Neural cell (in vitro differentiated cells): ENCODE results near the gene TCFL5. TPM values are rescaled to one million over a fixed set of nuclear protein-coding genes. Genes with fewer than 3 reads are reported as not detected.

Experiments
- H2AFZ ChIP-seq: fragments of 200-600, 300-800 bp; sonication (generic), shearing (Covaris generic); 2 replicates; pipeline ENCODE4 v1.6.0; 2014; ENCODE audit warnings: low read depth, mild to moderate bottlenecking, antibody characterized with exemption, low read length, moderate library complexity
- H3F3A ChIP-seq: fragments of 200-600 bp; shearing (Covaris generic); 2 replicates; pipeline ENCODE4 v1.6.1; 2016; ENCODE audit warnings: mild to moderate bottlenecking, moderate library complexity, mixed read lengths, antibody characterized with exemption, low read length; ENCODE audit not compliant: insufficient read depth, poor library complexity, severe bottlenecking
- H3K27ac ChIP-seq: fragments of 200-600, 300-800 bp; sonication (generic), shearing (Covaris generic); 2 replicates; pipeline ENCODE4 v1.5.1; 2014; ENCODE audit warnings: mild to moderate bottlenecking, low read length, moderate library complexity
- H3K27me3 ChIP-seq: fragments of 300-800, 200-600 bp; sonication (generic), shearing (Covaris generic); 2 replicates; pipeline ENCODE4 v1.6.0; 2014; ENCODE audit warnings: mild to moderate bottlenecking, low read depth, low read length, moderate library complexity; ENCODE audit not compliant: insufficient read depth
- H3K36me3 ChIP-seq: fragments of 300-800, 200-600 bp; sonication (generic), shearing (Covaris generic); 2 replicates; pipeline ENCODE4 v1.5.1; 2014; ENCODE audit warnings: mild to moderate bottlenecking, antibody characterized with exemption, low read length, moderate library complexity; ENCODE audit not compliant: insufficient read depth
- H3K4me2 ChIP-seq: fragments of 300-800, 200-600 bp; sonication (generic), shearing (Covaris generic); 2 replicates; pipeline ENCODE4 v1.6.0; 2014; ENCODE audit warnings: mild to moderate bottlenecking, low read length
- H3K4me3 ChIP-seq: fragments of 300-800, 200-600 bp; sonication (generic), shearing (Covaris generic); 2 replicates; pipeline ENCODE4 v1.5.1; 2014; ENCODE audit warnings: mild to moderate bottlenecking, low read length, moderate library complexity
- H3K79me2 ChIP-seq: fragments of 200-600 bp; shearing (Covaris generic); replicated peaks from 2 replicates; pipeline ENCODE4 v1.6.0; 2014; ENCODE audit warnings: mild to moderate bottlenecking, low read length, moderate library complexity; ENCODE audit not compliant: insufficient read depth
- H3K9ac ChIP-seq: fragments of 300-800, 200-600 bp; sonication (generic), shearing (Covaris generic); 2 replicates; pipeline ENCODE4 v1.6.1; 2016; ENCODE audit warnings: mild to moderate bottlenecking, low read length, mixed read lengths
- H3K9me2 ChIP-seq: fragments of 200-600 bp; shearing (Covaris generic); 2 replicates; pipeline ENCODE4 v1.6.1; 2016; ENCODE audit warnings: mild to moderate bottlenecking, low read length, mixed read lengths; ENCODE audit not compliant: insufficient read depth
- H3K9me3 ChIP-seq: fragments of 200-600, 300-800 bp; sonication (generic), shearing (Covaris generic); 2 replicates; pipeline ENCODE4 v1.6.1; 2016; ENCODE audit warnings: mild to moderate bottlenecking, mixed run types, low read length, moderate library complexity, mixed read lengths
- H4K20me1 ChIP-seq: fragments of 200-600 bp; shearing (Covaris generic); 2 replicates; pipeline ENCODE4 v1.6.1; 2016; ENCODE audit warnings: mild to moderate bottlenecking, mixed run types; ENCODE audit not compliant: insufficient read depth
- EP300 ChIP-seq: fragments of 450-650 bp; conservative IDR thresholded peaks from 2 replicates; pipeline ENCODE4 v1.6.1; 2014; ENCODE audit warnings: antibody characterized with exemption, mild to moderate bottlenecking, moderate library complexity; ENCODE audit not compliant: poor library complexity, severe bottlenecking
- EZH2 ChIP-seq: fragments of 200-600, 300-800 bp; shearing (Covaris generic), sonication (generic); IDR thresholded peaks from 2 replicates; pipeline ENCODE4 v1.6.1; 2014; ENCODE audit warnings: antibody characterized with exemption, low read length, borderline replicate concordance, mild to moderate bottlenecking; ENCODE audit not compliant: insufficient read depth, poor library complexity, severe bottlenecking
- MXI1 ChIP-seq: fragments of 450-650 bp; conservative IDR thresholded peaks from 2 replicates; pipeline ENCODE4 v1.6.1; 2014; ENCODE audit warnings: antibody characterized with exemption, mild to moderate bottlenecking; ENCODE audit not compliant: poor library complexity, severe bottlenecking
- POLR2AphosphoS5 ChIP-seq: IDR thresholded peaks from 2 replicates; pipeline ENCODE4 v1.6.1; 2012
- RAD21 ChIP-seq: fragments of 450-650 bp; conservative IDR thresholded peaks from 2 replicates; pipeline ENCODE4 v1.6.1; 2014; ENCODE audit warnings: antibody characterized with exemption, mild to moderate bottlenecking, moderate library complexity
- SMC3 ChIP-seq: fragments of 450-650 bp; conservative IDR thresholded peaks from 2 replicates; pipeline ENCODE4 v1.6.1; 2014; ENCODE audit warnings: antibody characterized with exemption, mild to moderate bottlenecking, moderate library complexity; ENCODE audit not compliant: poor library complexity
- TAF1 ChIP-seq: IDR thresholded peaks from 2 replicates; pipeline ENCODE4 v1.6.1; 2012; ENCODE audit warnings: low read depth
- polyA plus RNA-seq: library from polyadenylated mRNA; depleted of rRNA; stranded (reverse); fragments of >200 nt; gene quantifications from 2 replicates; pipeline ENCODE4 v1.2.3, GENCODE V29; 2014
- TF ChIP-seq, protein P1 (sequence below): fragments of 450-650 bp; IDR thresholded peaks from 2 replicates; pipeline ENCODE4 v1.5.1; 2014; ENCODE audit warnings: antibody characterized with exemption, mild to moderate bottlenecking, moderate library complexity; ENCODE audit not compliant: poor library complexity, severe bottlenecking
- TF ChIP-seq, protein P2 (sequence below): IDR thresholded peaks from 2 replicates; pipeline ENCODE4 v1.6.1; 2012; ENCODE audit warnings: borderline replicate concordance

TCFL5 gene
- polyA plus RNA-seq, 1 donor from 2014 or later = 9.8 TPM

DNA sequence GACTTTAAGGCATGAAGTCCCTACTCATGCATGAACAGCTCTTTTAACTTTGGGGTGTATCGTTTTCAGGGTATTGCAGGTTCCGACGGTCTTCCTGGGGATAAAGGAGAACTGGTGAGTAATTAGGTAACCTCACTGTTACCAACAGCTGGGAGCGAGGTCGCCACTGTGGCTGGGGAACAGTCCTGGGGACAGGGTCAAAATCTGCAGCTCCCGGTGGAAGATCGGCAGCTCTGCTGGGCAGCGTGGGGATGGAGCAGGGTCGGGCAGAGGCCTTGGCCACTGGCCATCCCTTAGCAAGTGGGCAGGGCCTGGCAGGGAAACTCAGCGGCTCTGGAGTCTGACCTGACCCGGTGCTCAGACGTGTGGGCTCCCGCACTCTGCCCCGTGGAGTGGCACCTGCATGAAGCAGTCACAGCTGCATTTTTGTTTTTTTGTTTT is 28.7 kb downstream of the TCFL5 start:
- Histone ChIP-seq H3K27ac (no peak overlapping the region), H3K9me3 (no peaks in the 10 kb centered on the region), H3K4me3 (no peak overlapping the region), H3K36me3 (no peaks in the 10 kb centered on the region), H3K27me3 (no peaks in the 10 kb centered on the region), H4K20me1 (no peaks in the 10 kb centered on the region), H3K9ac (no peak overlapping the region), H3K79me2 (no peaks in the 10 kb centered on the region), H2AFZ (no peak overlapping the region), H3K9me2 (no peaks in the 10 kb centered on the region), H3F3A (no peaks in the 10 kb centered on the region), H3K4me2 (no peak overlapping the region)
- TF ChIP-seq, protein P1, sequence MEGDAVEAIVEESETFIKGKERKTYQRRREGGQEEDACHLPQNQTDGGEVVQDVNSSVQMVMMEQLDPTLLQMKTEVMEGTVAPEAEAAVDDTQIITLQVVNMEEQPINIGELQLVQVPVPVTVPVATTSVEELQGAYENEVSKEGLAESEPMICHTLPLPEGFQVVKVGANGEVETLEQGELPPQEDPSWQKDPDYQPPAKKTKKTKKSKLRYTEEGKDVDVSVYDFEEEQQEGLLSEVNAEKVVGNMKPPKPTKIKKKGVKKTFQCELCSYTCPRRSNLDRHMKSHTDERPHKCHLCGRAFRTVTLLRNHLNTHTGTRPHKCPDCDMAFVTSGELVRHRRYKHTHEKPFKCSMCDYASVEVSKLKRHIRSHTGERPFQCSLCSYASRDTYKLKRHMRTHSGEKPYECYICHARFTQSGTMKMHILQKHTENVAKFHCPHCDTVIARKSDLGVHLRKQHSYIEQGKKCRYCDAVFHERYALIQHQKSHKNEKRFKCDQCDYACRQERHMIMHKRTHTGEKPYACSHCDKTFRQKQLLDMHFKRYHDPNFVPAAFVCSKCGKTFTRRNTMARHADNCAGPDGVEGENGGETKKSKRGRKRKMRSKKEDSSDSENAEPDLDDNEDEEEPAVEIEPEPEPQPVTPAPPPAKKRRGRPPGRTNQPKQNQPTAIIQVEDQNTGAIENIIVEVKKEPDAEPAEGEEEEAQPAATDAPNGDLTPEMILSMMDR = no peak
- no peak for TF ChIP-seq RAD21
- no peak for TF ChIP-seq SMC3
- TF ChIP-seq, protein P2, sequence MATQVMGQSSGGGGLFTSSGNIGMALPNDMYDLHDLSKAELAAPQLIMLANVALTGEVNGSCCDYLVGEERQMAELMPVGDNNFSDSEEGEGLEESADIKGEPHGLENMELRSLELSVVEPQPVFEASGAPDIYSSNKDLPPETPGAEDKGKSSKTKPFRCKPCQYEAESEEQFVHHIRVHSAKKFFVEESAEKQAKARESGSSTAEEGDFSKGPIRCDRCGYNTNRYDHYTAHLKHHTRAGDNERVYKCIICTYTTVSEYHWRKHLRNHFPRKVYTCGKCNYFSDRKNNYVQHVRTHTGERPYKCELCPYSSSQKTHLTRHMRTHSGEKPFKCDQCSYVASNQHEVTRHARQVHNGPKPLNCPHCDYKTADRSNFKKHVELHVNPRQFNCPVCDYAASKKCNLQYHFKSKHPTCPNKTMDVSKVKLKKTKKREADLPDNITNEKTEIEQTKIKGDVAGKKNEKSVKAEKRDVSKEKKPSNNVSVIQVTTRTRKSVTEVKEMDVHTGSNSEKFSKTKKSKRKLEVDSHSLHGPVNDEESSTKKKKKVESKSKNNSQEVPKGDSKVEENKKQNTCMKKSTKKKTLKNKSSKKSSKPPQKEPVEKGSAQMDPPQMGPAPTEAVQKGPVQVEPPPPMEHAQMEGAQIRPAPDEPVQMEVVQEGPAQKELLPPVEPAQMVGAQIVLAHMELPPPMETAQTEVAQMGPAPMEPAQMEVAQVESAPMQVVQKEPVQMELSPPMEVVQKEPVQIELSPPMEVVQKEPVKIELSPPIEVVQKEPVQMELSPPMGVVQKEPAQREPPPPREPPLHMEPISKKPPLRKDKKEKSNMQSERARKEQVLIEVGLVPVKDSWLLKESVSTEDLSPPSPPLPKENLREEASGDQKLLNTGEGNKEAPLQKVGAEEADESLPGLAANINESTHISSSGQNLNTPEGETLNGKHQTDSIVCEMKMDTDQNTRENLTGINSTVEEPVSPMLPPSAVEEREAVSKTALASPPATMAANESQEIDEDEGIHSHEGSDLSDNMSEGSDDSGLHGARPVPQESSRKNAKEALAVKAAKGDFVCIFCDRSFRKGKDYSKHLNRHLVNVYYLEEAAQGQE = no peak
- no peak for TF ChIP-seq TAF1
- no peak for TF ChIP-seq MXI1
- TF ChIP-seq EP300 = no peak

DNA sequence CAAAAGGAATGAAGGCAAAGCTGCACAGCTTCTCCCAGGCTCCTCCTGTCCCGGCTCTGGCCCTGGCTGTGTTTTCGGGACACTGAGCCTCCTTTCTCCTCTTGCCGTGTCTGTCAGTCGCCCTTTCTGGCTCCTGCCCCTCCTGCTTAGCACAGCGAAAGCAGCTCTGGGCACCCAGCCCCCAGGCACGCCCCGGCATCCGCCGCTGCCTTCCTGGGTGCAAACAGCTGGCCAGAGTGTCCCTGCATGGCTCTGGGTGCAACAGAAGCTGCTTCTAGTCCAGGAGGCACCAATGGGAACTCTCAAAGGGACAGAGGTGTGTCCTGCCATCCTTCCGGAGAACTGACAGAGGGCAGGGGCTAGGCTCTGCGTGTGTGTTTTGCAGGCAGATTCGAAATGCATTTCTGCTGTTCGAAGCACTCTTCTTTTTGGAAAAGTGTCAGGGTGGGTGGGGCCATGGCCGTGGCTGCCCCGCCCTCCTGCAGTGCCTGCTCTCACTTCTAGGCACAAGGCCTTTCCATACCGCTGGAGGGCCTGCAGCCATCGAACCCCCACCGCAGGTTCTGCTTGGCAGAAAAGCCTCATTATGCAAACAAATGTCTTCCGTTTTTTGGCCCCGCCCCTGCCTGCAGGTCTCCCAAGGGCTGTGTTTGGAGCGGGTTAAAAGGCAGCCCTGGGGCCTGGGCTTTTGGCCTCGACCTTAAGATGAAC is 29.3 kb downstream of the TCFL5 start:
- Histone ChIP-seq H3K9ac (no peak overlapping the region), H3K27me3 (no peaks in the 10 kb centered on the region), H3F3A (no peaks in the 10 kb centered on the region), H3K79me2 (no peaks in the 10 kb centered on the region), H3K36me3 (no peaks in the 10 kb centered on the region), H3K4me3 (no peak overlapping the region), H3K27ac (no peak overlapping the region), H3K4me2 (no peak overlapping the region), H3K9me3 (no peaks in the 10 kb centered on the region), H3K9me2 (no peaks in the 10 kb centered on the region), H2AFZ (no peak overlapping the region), H4K20me1 (no peaks in the 10 kb centered on the region)
- TF ChIP-seq EP300 = no peak

DNA sequence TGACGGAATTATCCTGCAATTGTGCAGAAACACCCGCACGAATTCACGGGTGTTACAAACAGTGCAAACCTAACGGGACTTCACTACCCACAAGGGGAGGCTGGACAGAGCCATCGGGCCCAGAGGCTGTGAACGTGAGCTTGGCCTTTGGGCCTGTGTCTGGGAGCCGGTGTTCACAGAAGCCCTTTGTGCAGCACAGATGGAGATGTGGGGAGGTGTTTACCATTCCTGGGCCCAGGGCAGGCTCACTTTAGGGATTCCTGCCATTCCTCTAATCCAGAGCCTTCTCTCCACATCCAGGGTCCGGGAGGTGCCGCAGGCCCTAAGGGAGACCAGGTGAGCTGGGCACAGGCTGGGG is 29.8 kb downstream of the TCFL5 start:
- no peak overlapping the region for H2AFZ ChIP-seq
- H3K36me3 ChIP-seq = no peaks in the 10 kb centered on the region
- H3K27me3 ChIP-seq = no peaks in the 10 kb centered on the region
- H3K4me2 ChIP-seq = no peak overlapping the region
- H3K9me2 ChIP-seq = no peaks in the 10 kb centered on the region
- H4K20me1 ChIP-seq = no peaks in the 10 kb centered on the region
- no peaks in the 10 kb centered on the region for H3K79me2 ChIP-seq
- TF ChIP-seq EZH2 = no peak
- TF ChIP-seq POLR2AphosphoS5 = no peak
- TF ChIP-seq SMC3 = no peak
- TF ChIP-seq, protein P1 = no peak
- no peak for TF ChIP-seq EP300
- TF ChIP-seq, protein P2 = no peak
- TF ChIP-seq MXI1 = no peak
- no peak for TF ChIP-seq RAD21
- no peak for TF ChIP-seq TAF1
- no peak overlapping the region for H3K27ac ChIP-seq
- H3K4me3 ChIP-seq = no peak overlapping the region
- no peak overlapping the region for H3K9ac ChIP-seq
- no peaks in the 10 kb centered on the region for H3K9me3 ChIP-seq
- H3F3A ChIP-seq = no peaks in the 10 kb centered on the region
